ENCODE measurements around the gene CDKAL1. TPM values are rescaled to one million over a fixed set of nuclear protein-coding genes. Genes with fewer than 3 reads are reported as not detected.

CDKAL1 gene
- total RNA-seq, 1 experiment from 2014 or later: 13.8 TPM

GRCh38 chr6:21180800-21181337 lies 646.6 kb downstream of the CDKAL1 start:
- Histone ChIP-seq H2AFZ (ENCODE audit: low read length) (no peak overlapping the region), H3K4me2 (ENCODE audit: low read length) (no peak overlapping the region), H3K4me3 (ENCODE audit: low read length) (no peak overlapping the region), H3F3A (ENCODE audit: low read length, unreplicated experiment) (no peaks in the 10 kb centered on the region), H3K9me2 (replicated peaks; ENCODE audit: low read length) (no peaks in the 10 kb centered on the region), H3K36me3 (ENCODE audit: low read depth, low read length) (no peaks in the 10 kb centered on the region), H4K20me1 (ENCODE audit: low read length) (no peaks in the 10 kb centered on the region), H3K79me2 (ENCODE audit: low read length) (no peaks in the 10 kb centered on the region), H3K9ac (ENCODE audit: low read length) (no peak overlapping the region), H3K9me3 (ENCODE audit: low read length) (no peaks in the 10 kb centered on the region), H3K27me3 (ENCODE audit: low read length) (no peaks in the 10 kb centered on the region), H3K27ac (ENCODE audit: low read length) (no peak overlapping the region), H3K4me1 (ENCODE audit: insufficient read depth, low read length) (peaks cover 7% of the 10 kb centered on the region; the same call in 1 of the 2 replicates)
- ATAC-seq: no peak
- TF ChIP-seq EZH2phosphoT487 (IDR thresholded peaks at IDR 0.05; ENCODE audit: borderline replicate concordance, low read length): no peak
- TF ChIP-seq EZH2 (IDR thresholded peaks at IDR 0.05; ENCODE audit: low read length, unreplicated experiment): no peak
- TF ChIP-seq, protein P1, sequence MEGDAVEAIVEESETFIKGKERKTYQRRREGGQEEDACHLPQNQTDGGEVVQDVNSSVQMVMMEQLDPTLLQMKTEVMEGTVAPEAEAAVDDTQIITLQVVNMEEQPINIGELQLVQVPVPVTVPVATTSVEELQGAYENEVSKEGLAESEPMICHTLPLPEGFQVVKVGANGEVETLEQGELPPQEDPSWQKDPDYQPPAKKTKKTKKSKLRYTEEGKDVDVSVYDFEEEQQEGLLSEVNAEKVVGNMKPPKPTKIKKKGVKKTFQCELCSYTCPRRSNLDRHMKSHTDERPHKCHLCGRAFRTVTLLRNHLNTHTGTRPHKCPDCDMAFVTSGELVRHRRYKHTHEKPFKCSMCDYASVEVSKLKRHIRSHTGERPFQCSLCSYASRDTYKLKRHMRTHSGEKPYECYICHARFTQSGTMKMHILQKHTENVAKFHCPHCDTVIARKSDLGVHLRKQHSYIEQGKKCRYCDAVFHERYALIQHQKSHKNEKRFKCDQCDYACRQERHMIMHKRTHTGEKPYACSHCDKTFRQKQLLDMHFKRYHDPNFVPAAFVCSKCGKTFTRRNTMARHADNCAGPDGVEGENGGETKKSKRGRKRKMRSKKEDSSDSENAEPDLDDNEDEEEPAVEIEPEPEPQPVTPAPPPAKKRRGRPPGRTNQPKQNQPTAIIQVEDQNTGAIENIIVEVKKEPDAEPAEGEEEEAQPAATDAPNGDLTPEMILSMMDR (conservative IDR thresholded peaks at IDR 0.05; ENCODE audit: low read depth, low read length): no peak
- ChIA-PET POLR2A (ENCODE audit: unreplicated experiment) (no interaction called here), CTCF (no interaction called here)
- intact Hi-C loops (cut with micrococcal nuclease): no loop called here
- no peak for DNase-seq
- BruUV-seq (replicated peaks): no TSS peak

GRCh38 chr6:21181866-21182265 lies 647.6 kb downstream of the CDKAL1 start:
- H3K9me3 ChIP-seq (ENCODE audit: low read length): no peaks in the 10 kb centered on the region
- H3K27me3 ChIP-seq (ENCODE audit: low read length): no peaks in the 10 kb centered on the region
- no peaks in the 10 kb centered on the region for H3F3A ChIP-seq (ENCODE audit: low read length, unreplicated experiment)
- no peak overlapping the region for H3K4me3 ChIP-seq (ENCODE audit: low read length)
- H4K20me1 ChIP-seq (ENCODE audit: low read length): no peaks in the 10 kb centered on the region
- H3K9me2 ChIP-seq (replicated peaks; ENCODE audit: low read length): no peaks in the 10 kb centered on the region
- ATAC-seq: no peak
- H3K27ac ChIP-seq (ENCODE audit: low read length): no peak overlapping the region
- ChIA-PET POLR2A (ENCODE audit: unreplicated experiment) (no interaction called here), CTCF (no interaction called here)
- no peaks in the 10 kb centered on the region for H3K36me3 ChIP-seq (ENCODE audit: low read depth, low read length)
- no peaks in the 10 kb centered on the region for H3K4me1 ChIP-seq (ENCODE audit: insufficient read depth, low read length)
- no TSS peak for BruUV-seq (replicated peaks)
- H2AFZ ChIP-seq (ENCODE audit: low read length): no peak overlapping the region
- DNase-seq: no peak
- H3K4me2 ChIP-seq (ENCODE audit: low read length): no peak overlapping the region
- no peak overlapping the region for H3K9ac ChIP-seq (ENCODE audit: low read length)
- TF ChIP-seq, protein P1 (conservative IDR thresholded peaks at IDR 0.05; ENCODE audit: low read depth, low read length): no peak
- no peak for TF ChIP-seq EZH2phosphoT487 (IDR thresholded peaks at IDR 0.05; ENCODE audit: borderline replicate concordance, low read length)
- TF ChIP-seq EZH2 (IDR thresholded peaks at IDR 0.05; ENCODE audit: low read length, unreplicated experiment): no peak
- intact Hi-C loops (cut with micrococcal nuclease): no loop called here
- H3K79me2 ChIP-seq (ENCODE audit: low read length): no peaks in the 10 kb centered on the region

DNA sequence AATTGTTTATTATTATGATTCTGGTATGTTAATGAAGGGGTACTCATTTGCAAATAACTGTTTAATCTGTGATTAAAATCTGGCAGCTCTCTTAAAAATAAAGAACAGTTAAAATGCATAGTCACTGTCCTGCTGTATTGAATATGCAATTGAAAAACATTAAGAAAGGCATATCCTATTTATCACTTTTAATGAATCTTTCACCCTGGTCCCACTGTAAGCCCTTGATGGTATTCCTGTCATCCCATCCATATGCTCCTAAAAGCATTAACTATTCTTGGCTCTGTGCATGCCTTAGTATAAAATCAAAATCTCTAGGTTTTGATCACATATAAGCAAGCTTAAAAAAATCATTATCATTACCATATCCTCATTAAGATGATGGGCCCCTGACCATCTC lies 648.3 kb downstream of the CDKAL1 start:
- POLR2A ChIA-PET (ENCODE audit: unreplicated experiment): no interaction called here

More for the DNA sequence above, 648.3 kb downstream of the CDKAL1 start:
- BruUV-seq (replicated peaks): no TSS peak
- Histone ChIP-seq H4K20me1 (ENCODE audit: low read length) (no peaks in the 10 kb centered on the region), H3K27ac (ENCODE audit: low read length) (no peak overlapping the region), H3F3A (ENCODE audit: low read length, unreplicated experiment) (no peaks in the 10 kb centered on the region), H3K9me3 (ENCODE audit: low read length) (no peaks in the 10 kb centered on the region), H2AFZ (ENCODE audit: low read length) (no peak overlapping the region), H3K4me3 (ENCODE audit: low read length) (no peak overlapping the region), H3K79me2 (ENCODE audit: low read length) (no peaks in the 10 kb centered on the region), H3K4me2 (ENCODE audit: low read length) (no peak overlapping the region), H3K27me3 (ENCODE audit: low read length) (no peaks in the 10 kb centered on the region), H3K9ac (ENCODE audit: low read length) (no peak overlapping the region), H3K9me2 (replicated peaks; ENCODE audit: low read length) (no peaks in the 10 kb centered on the region), H3K36me3 (ENCODE audit: low read depth, low read length) (no peaks in the 10 kb centered on the region), H3K4me1 (ENCODE audit: insufficient read depth, low read length) (no peaks in the 10 kb centered on the region)
- CTCF ChIA-PET: no interaction called here
- no peak for TF ChIP-seq EZH2phosphoT487 (IDR thresholded peaks at IDR 0.05; ENCODE audit: borderline replicate concordance, low read length)
- TF ChIP-seq EZH2 (IDR thresholded peaks at IDR 0.05; ENCODE audit: low read length, unreplicated experiment): no peak
- TF ChIP-seq, protein P1 (conservative IDR thresholded peaks at IDR 0.05; ENCODE audit: low read depth, low read length): no peak
- intact Hi-C loops (cut with micrococcal nuclease): no loop called here
- ATAC-seq: no peak
- no peak for DNase-seq
